GM19324 (cell line): ENCODE data around the gene CTNNB1.
"Not testable (repeated sequence)": the region's sequence is repeated elsewhere in the genome, so short reads cannot be mapped to it uniquely, and the experiment has no call there.

Experiments used
- ATAC-seq: cut with Tn5 transposase; IDR thresholded peaks from one replicate; pipeline ENCODE4 v1.9.1; 2021; ENCODE audit warnings: mild to moderate bottlenecking, moderate library complexity; ENCODE audit not compliant: unreplicated experiment, low FRiP score

CTNNB1 gene

GRCh38 chr3:41248525-41248924 is 49.2 kb downstream of the CTNNB1 start:
- ATAC-seq: no peak

GRCh38 chr3:41249318-41249717 is 50.0 kb downstream of the CTNNB1 start:
- ATAC-seq: no peak

- no peak for ATAC-seq
These were observed 51.5 kb downstream of the CTNNB1 start for GRCh38 chr3:41250825-41251224.

- no peak for ATAC-seq
These were observed 52.3 kb downstream of the CTNNB1 start for GRCh38 chr3:41251593-41251992.

GRCh38 chr3:41258239-41258800 is 59.0 kb downstream of the CTNNB1 start:
- ATAC-seq: no peak

- no peak for ATAC-seq
These were observed 60.3 kb downstream of the CTNNB1 start for GRCh38 chr3:41259449-41260062.

- ATAC-seq: no peak
These were observed 60.8 kb downstream of the CTNNB1 start for GRCh38 chr3:41260063-41260450.

GRCh38 chr3:41265011-41265545 is 65.8 kb downstream of the CTNNB1 start:
- ATAC-seq: no peak

- ATAC-seq: no peak
These were observed 66.5 kb downstream of the CTNNB1 start for GRCh38 chr3:41265823-41266273.

GRCh38 chr3:41267975-41268640 is 68.8 kb downstream of the CTNNB1 start:
- no peak for ATAC-seq

- ATAC-seq: no peak
These were observed 73.4 kb downstream of the CTNNB1 start for GRCh38 chr3:41272667-41273066.

- ATAC-seq: no peak
These were observed 75.8 kb downstream of the CTNNB1 start for GRCh38 chr3:41274944-41275668.

GRCh38 chr3:41276191-41276590 is 76.9 kb downstream of the CTNNB1 start:
- ATAC-seq: no peak

- no peak for ATAC-seq
These were observed 78.6 kb downstream of the CTNNB1 start for GRCh38 chr3:41277790-41278465.

- not testable (repeated sequence) for ATAC-seq
These were observed 85.6 kb downstream of the CTNNB1 start for GRCh38 chr3:41284934-41285333.

- ATAC-seq: no peak
These were observed 87.0 kb downstream of the CTNNB1 start for GRCh38 chr3:41286305-41286704.

- ATAC-seq: no peak
These were observed 89.5 kb downstream of the CTNNB1 start for GRCh38 chr3:41288785-41289184.
